Stimulated activated naive B cell treated with anti-CD40 and anti-IgM and Interleukin-4, amounts not matched to agents 10 μg/mL and 1 μg/mL and 100 μg/mL, for 72 hours (primary cell): ENCODE data around the gene PHYHD1.
"Not testable (repeated sequence)": the region's sequence is repeated elsewhere in the genome, so short reads cannot be mapped to it uniquely, and the experiment has no call there.

ENCODE experiments used
- ATAC-seq, 2 donors: fragments of 150-1000 bp; cut with Tn5 transposase; replicated peaks; 2 replicates each; pipeline ENCODE4 v1.10.0; 2021; ENCODE audit warnings: moderate library complexity in 1 of 2
- DNase-seq: peaks from one replicate; pipeline ENCODE4 v3.0.0; 2021
- H3K27ac Mint-ChIP-seq: one replicate; pipeline ENCODE4 v1.8.0; 2022; ENCODE audit warnings: mild to moderate bottlenecking, mixed read lengths
- H3K27me3 Mint-ChIP-seq, 2 donors: one replicate each; pipeline ENCODE4 v1.8.0; 2022; ENCODE audit warnings: mixed read lengths in 2 of 2
- H3K36me3 Mint-ChIP-seq, 2 donors: one replicate each; pipeline ENCODE4 v1.8.0; 2022; ENCODE audit warnings: mixed read lengths in 2 of 2, mild to moderate bottlenecking in 1 of 2
- H3K4me1 Mint-ChIP-seq, 2 donors: one replicate each; pipeline ENCODE4 v1.8.0; 2022; ENCODE audit warnings: mixed read lengths in 2 of 2, mild to moderate bottlenecking in 1 of 2
- H3K4me3 Mint-ChIP-seq, 2 donors: one replicate each; pipeline ENCODE4 v1.8.0; 2022; ENCODE audit warnings: mild to moderate bottlenecking in 2 of 2, mixed read lengths in 2 of 2, moderate library complexity in 1 of 2
- H3K9me3 Mint-ChIP-seq, 2 donors: one replicate each; pipeline ENCODE4 v1.8.0; 2022; ENCODE audit warnings: mixed read lengths in 2 of 2, mild to moderate bottlenecking in 1 of 2

The PHYHD1 gene

GRCh38 chr9:128927731-128928411, 7.1 kb downstream of the PHYHD1 start:
- H3K36me3 Mint-ChIP-seq: no peaks in the 10 kb centered on the region
- H3K9me3 Mint-ChIP-seq: no peaks in the 10 kb centered on the region
- H3K27ac Mint-ChIP-seq: peak overlapping the region; percentile 9

DNA sequence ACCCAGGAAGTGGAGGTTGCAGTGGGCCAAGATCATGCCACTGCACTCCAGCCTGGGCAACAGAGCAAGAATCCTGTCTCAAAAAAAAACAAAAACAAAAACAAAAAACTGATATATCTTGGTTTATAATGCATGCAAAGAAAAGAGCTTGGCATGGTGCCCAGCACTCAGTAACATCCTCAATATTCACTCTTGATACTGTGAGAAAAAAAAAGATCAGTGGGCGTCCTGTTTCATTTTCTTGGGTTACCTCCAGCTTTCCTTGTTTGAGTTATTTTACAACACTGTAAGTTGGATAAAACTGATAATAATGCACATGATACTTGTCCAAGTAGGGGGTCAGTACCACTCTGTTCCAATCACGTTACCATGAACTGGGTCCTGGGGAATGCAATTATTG, 7.8 kb downstream of the PHYHD1 start:
- H3K9me3 Mint-ChIP-seq: no peaks in the 10 kb centered on the region
- no peak for DNase-seq
- no peak overlapping the region for H3K4me3 Mint-ChIP-seq

More at GRCh38 chr9:128927731-128928411, 7.1 kb downstream of the PHYHD1 start:
- H3K4me3 Mint-ChIP-seq: no peak overlapping the region
- no peaks in the 10 kb centered on the region for H3K27me3 Mint-ChIP-seq
- peaks cover 6% of the 10 kb centered on the region in 2 donors for H3K4me1 Mint-ChIP-seq
- peak; percentile 80 to 85 for ATAC-seq
- DNase-seq: peak; percentile 8

GRCh38 chr9:128929560-128929959, 8.8 kb downstream of the PHYHD1 start:
- ATAC-seq (no peak), DNase-seq (no peak)
- Mint-ChIP-seq H3K27ac (no peak overlapping the region), H3K4me1 (peaks cover 6% of the 10 kb centered on the region in 2 donors), H3K9me3 (no peaks in the 10 kb centered on the region), H3K27me3 (no peaks in the 10 kb centered on the region), H3K36me3 (no peaks in the 10 kb centered on the region), H3K4me3 (no peak overlapping the region)

More for the DNA sequence above, 7.8 kb downstream of the PHYHD1 start:
- H3K36me3 Mint-ChIP-seq: no peaks in the 10 kb centered on the region
- no peak for ATAC-seq
- peaks cover 6% of the 10 kb centered on the region in 2 donors for H3K4me1 Mint-ChIP-seq
- H3K27me3 Mint-ChIP-seq: no peaks in the 10 kb centered on the region
- H3K27ac Mint-ChIP-seq: no peak overlapping the region

GRCh38 chr9:128933731-128934130, 12.9 kb downstream of the PHYHD1 start:
- no peaks in the 10 kb centered on the region for H3K27me3 Mint-ChIP-seq

GRCh38 chr9:128936171-128936865, 15.5 kb downstream of the PHYHD1 start:
- no peaks in the 10 kb centered on the region for H3K9me3 Mint-ChIP-seq
- ATAC-seq: no peak
- no peaks in the 10 kb centered on the region for H3K27me3 Mint-ChIP-seq
- no peaks in the 10 kb centered on the region for H3K36me3 Mint-ChIP-seq
- H3K27ac Mint-ChIP-seq: no peak overlapping the region
- no peak for DNase-seq
- H3K4me1 Mint-ChIP-seq: no peaks in the 10 kb centered on the region
- H3K4me3 Mint-ChIP-seq: no peak overlapping the region

More at GRCh38 chr9:128933731-128934130, 12.9 kb downstream of the PHYHD1 start:
- no peak for ATAC-seq
- Mint-ChIP-seq H3K9me3 (no peaks in the 10 kb centered on the region), H3K4me3 (no peak overlapping the region), H3K4me1 (no peaks in the 10 kb centered on the region), H3K36me3 (no peaks in the 10 kb centered on the region), H3K27ac (no peak overlapping the region)
- DNase-seq: no peak

DNA sequence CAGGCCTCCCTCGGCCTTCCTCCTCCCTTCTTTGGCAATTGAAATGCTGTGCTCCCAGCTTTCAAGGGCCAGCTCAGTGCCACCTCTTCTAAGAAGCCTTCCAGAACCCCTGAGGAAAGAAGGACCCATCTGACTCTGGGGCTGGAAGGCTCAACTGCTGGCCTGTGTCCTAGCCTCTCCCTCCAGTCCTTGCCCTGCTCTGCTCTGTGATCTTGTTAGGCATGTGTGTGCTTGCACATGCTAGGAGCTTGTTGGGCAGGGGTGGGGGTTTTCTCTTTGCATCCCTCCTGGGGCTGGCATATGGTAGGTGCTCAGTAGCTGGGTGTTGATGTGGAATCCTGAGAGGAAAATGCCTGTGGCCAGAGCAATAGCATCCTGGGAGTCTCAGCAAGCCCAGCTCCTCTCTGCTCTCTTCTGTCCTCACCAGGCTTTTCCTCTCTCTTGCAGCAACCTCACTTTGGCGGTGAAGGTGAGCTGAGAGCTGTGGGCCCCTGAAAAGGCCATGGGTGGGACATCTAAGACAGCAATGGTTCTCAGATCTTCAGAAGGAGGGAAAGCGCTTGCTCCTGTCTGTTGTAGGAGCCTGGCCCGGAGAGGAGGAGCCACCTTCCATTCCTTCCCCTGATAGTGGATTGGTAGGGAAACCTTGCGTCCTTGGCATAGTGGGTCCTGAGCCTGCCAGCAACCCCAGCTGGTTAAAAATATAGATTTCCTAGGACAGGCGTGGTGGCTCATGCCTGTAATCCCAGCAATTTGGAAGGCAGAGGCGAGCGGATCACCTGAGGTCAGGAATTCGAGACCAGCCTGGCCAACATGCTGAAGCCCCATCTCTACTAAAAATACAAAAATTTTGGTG, 16.8 kb downstream of the PHYHD1 start:
- Mint-ChIP-seq H3K36me3 (no peaks in the 10 kb centered on the region), H3K27me3 (no peaks in the 10 kb centered on the region), H3K4me3 (no peak overlapping the region), H3K27ac (no peak overlapping the region), H3K4me1 (no peaks in the 10 kb centered on the region), H3K9me3 (no peaks in the 10 kb centered on the region)
- ATAC-seq (no peak), DNase-seq (no peak)

DNA sequence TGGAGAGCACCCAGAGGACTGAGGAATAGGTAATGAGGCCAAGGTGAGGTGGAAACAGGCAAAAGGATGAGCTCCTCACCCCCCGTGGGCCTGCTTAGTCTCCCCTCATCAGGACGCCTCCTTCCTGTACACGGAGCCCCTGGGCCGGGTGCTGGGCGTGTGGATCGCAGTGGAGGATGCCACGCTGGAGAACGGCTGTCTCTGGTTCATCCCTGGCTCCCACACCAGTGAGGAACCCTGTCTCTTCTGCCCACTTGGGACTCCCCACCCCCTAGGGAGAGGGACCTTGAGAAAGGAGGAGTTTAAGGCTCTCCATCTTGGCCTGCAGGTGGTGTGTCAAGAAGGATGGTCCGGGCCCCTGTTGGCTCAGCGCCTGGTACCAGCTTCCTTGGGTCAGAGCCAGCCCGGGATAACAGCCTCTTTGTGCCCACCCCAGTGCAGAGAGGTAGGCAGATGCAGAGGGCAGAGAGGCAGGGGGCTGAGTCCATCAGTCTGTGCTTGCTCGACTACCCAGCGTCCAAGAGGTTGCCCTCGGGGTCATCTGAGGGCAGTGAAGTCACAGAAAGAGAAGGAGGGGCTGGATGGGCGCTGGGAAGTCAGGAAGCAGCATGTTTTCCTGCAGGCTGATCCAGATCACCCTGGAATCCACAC, 19.6 kb downstream of the PHYHD1 start:
- peaks cover 0 to 5% of the 10 kb centered on the region in 2 donors for H3K36me3 Mint-ChIP-seq
- H3K9me3 Mint-ChIP-seq: no peaks in the 10 kb centered on the region
- H3K27me3 Mint-ChIP-seq: no peaks in the 10 kb centered on the region
- H3K4me3 Mint-ChIP-seq: no peak overlapping the region
- DNase-seq: no peak
- peak overlapping the region; percentile 47 for H3K27ac Mint-ChIP-seq
- ATAC-seq: no peak
- no peaks in the 10 kb centered on the region for H3K4me1 Mint-ChIP-seq

DNA sequence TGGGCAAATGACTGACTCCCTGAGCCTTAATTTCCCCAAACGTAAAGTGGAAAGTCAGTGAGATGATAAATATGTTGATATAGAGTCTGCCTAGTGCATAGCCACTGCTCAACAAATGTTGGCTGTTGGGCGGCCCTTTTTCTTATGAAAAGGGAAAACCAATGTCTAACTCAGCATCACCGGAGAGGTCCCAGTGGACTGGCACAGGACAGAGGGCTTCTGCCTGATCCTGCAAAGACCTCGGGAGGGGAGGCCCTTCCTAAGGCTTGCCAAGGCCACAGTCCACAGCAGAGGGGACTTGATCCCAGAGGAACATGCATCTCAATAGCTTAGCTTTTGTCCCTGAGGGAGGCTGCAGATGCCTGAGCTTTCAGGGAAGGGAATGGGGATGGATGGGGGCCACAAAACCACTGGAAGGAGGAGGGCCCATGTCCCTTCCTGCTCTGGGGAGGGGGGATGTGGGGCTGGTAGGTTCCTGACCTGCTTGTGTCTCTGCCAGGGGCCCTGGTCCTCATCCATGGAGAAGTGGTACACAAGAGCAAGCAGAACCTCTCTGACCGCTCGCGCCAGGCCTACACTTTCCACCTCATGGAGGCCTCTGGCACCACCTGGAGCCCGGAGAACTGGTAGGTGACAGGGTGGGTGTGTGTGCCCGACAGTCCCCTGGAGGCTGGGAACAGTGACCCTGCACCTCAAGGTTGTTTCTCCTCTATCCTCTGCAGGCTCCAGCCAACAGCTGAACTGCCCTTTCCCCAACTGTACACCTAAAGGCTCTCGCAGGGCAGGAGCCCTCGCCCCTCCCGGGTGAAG, 20.4 kb downstream of the PHYHD1 start:
- DNase-seq: no peak
- H3K9me3 Mint-ChIP-seq: no peaks in the 10 kb centered on the region
- H3K4me1 Mint-ChIP-seq: peaks cover 7 to 8% of the 10 kb centered on the region in 2 donors
- H3K27me3 Mint-ChIP-seq: no peaks in the 10 kb centered on the region
- peaks cover 6 to 13% of the 10 kb centered on the region in 2 donors for H3K36me3 Mint-ChIP-seq
- no peak overlapping the region for H3K4me3 Mint-ChIP-seq
- no peak for ATAC-seq
- peak overlapping the region; percentile 47 for H3K27ac Mint-ChIP-seq

DNA sequence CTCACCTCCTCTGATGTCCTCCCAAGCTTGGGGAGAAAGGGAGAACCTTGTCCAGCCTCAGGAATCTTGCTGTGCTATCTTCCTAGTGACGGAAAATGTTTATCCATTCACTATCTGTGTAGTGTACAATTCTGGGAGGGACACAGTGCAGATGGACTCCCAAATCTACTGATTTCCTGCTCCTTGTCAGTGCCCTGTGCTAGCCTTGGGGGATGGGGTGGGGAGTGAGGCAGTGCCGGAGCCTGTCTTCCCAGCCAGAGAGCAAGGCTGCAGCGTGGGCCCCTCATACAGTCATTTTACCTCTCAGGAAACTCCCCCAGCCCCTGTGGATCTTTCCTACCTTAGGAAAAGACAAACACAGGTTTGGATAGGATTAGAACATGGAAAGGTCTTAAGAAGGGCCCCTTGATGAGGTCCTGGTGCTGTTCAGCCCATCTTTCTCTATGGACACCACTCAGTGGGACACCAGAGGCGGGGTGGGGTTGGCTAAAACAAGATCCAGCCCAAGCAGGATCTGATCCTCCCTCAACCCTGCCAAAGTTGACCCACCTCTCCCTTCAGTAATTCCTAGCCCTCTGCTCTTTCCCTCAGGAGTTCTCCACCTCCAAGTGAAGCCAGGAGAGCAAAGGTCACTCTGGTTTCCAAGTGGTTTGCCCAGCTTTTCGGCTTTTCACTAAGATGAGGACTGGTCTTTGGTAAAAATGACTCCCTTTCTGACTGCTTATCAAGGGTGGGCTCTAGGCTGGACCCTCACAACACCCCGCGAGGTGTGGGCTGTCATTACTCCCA, 23.2 kb downstream of the PHYHD1 start:
- ATAC-seq (no peak), DNase-seq (no peak)
- Mint-ChIP-seq H3K4me1 (peaks cover 22 to 31% of the 10 kb centered on the region in 2 donors), H3K4me3 (no peak overlapping the region), H3K9me3 (no peaks in the 10 kb centered on the region), H3K36me3 (peaks cover 16 to 30% of the 10 kb centered on the region in 2 donors), H3K27ac (no peak overlapping the region), H3K27me3 (no peaks in the 10 kb centered on the region)

GRCh38 chr9:128944966-128945365, 24.2 kb downstream of the PHYHD1 start:
- not testable (repeated sequence) for DNase-seq, ATAC-seq, H3K4me3 Mint-ChIP-seq, H3K27ac Mint-ChIP-seq, H3K27me3 Mint-ChIP-seq, H3K9me3 Mint-ChIP-seq
- peaks cover 22 to 38% of the 10 kb centered on the region in 2 donors for H3K4me1 Mint-ChIP-seq
- peaks cover 16 to 30% of the 10 kb centered on the region in 2 donors for H3K36me3 Mint-ChIP-seq

DNA sequence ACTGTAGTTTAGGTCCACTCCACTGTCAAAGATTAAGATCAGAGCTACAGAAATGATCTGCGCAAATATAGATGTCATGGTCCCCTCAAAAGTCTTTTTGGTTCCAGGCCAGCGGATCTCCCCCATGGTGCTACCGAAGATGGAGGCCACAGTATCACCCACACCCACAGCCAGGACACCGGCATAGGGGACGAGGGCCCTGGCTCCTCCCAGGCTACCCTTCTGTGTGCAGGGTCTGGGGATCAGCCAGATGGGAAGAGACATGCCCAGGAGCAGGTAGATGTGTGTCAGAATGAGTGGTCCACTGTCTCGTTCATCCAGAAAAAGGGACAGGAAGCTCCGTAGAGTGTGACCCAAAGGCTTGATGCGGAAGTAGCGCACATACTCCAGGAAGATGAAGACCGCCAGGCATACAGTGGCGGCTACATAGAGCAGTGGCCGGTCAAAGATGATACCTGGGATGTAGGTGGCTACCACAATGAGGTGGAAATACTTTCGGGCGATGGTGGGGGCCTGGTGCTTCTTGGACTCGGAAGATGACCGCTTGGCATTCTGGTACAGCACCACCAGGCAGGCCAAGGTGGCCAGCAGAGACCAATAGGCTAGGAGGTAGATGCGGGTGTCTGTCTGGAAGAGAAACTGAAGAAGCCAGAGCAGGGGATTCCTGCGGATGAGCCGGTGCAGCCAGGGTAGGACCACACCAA, 25.2 kb downstream of the PHYHD1 start:
- H3K4me1 Mint-ChIP-seq: peaks cover 22 to 41% of the 10 kb centered on the region in 2 donors
- no peaks in the 10 kb centered on the region for H3K9me3 Mint-ChIP-seq
- peaks cover 18 to 35% of the 10 kb centered on the region in 2 donors for H3K36me3 Mint-ChIP-seq
- no peaks in the 10 kb centered on the region for H3K27me3 Mint-ChIP-seq
- DNase-seq (no peak), ATAC-seq (no peak)
- peak overlapping the region; percentile 99 to 100 for H3K4me3 Mint-ChIP-seq
- peak overlapping the region; percentile 98 for H3K27ac Mint-ChIP-seq

GRCh38 chr9:128946571-128947276, 25.9 kb downstream of the PHYHD1 start:
- H3K9me3 Mint-ChIP-seq: no peaks in the 10 kb centered on the region
- H3K27me3 Mint-ChIP-seq: no peaks in the 10 kb centered on the region
- ATAC-seq (peak; percentile 24 to 30), DNase-seq (no peak)
- H3K4me1 Mint-ChIP-seq: peaks cover 22 to 42% of the 10 kb centered on the region in 2 donors
- H3K36me3 Mint-ChIP-seq: peaks cover 18 to 36% of the 10 kb centered on the region in 2 donors
- H3K4me3 Mint-ChIP-seq: peak overlapping the region; percentile 99 to 100
- H3K27ac Mint-ChIP-seq: peak overlapping the region; percentile 98
